Fibroblast of lung (primary cell): ENCODE measurements around the gene AMBRA1. TPM values are rescaled to one million over a fixed set of nuclear protein-coding genes. Genes with fewer than 3 reads are reported as not detected.

ENCODE experiments used
- DNase-seq, 2 donors: peaks; one replicate each; pipeline versions ENCODE4 v3.0.0 to v3.0.0-alpha.2; 2010; ENCODE audit warnings: low read depth in 2 of 2
- H2AFZ ChIP-seq: 2 replicates; pipeline ENCODE4 v1.5.1; 2012; ENCODE audit warnings: low read length, control low read depth, inconsistent platforms
- H3K27ac ChIP-seq: 2 replicates; pipeline ENCODE4 v1.5.1; 2011; ENCODE audit warnings: low read length, control low read depth; ENCODE audit not compliant: insufficient read depth
- H3K27me3 ChIP-seq: 2 replicates; pipeline ENCODE4 v1.5.1; 2011; ENCODE audit warnings: mild to moderate bottlenecking, low read length; ENCODE audit not compliant: control insufficient read depth, insufficient read depth
- H3K36me3 ChIP-seq: 2 replicates; pipeline ENCODE4 v1.5.1; 2011; ENCODE audit warnings: low read length; ENCODE audit not compliant: control insufficient read depth, insufficient read depth
- H3K4me1 ChIP-seq: 2 replicates; pipeline ENCODE4 v1.5.1; 2011; ENCODE audit warnings: low read length; ENCODE audit not compliant: control insufficient read depth, insufficient read depth; ENCODE audit errors: extremely low read depth
- H3K4me2 ChIP-seq: 2 replicates; pipeline ENCODE4 v1.5.1; 2011; ENCODE audit warnings: low read length, control low read depth; ENCODE audit not compliant: insufficient read depth; ENCODE audit errors: extremely low read depth
- H3K4me3 ChIP-seq, 4 experiments: fragments of 200-600 bp in 1 of 4; sonication (generic) in 1 of 4; replicated peaks in 1 of 4; 2 replicates each; pipeline ENCODE4 v1.5.1; 2011 to 2016; ENCODE audit warnings: low read length in 4 of 4, low read depth in 3 of 4, mild to moderate bottlenecking in 3 of 4, control low read depth in 2 of 4, inconsistent platforms in 1 of 4, mixed read lengths in 1 of 4; ENCODE audit not compliant: insufficient read depth in 1 of 4; ENCODE audit errors: control extremely low read depth in 1 of 4
- H3K79me2 ChIP-seq: 2 replicates; pipeline ENCODE4 v1.5.1; 2012; ENCODE audit warnings: mild to moderate bottlenecking, low read length, inconsistent platforms; ENCODE audit not compliant: control insufficient read depth, insufficient read depth
- H3K9ac ChIP-seq: 2 replicates; pipeline ENCODE4 v1.5.1; 2011; ENCODE audit warnings: mild to moderate bottlenecking, low read length, control low read depth; ENCODE audit not compliant: insufficient read depth
- H3K9me3 ChIP-seq: 2 replicates; pipeline ENCODE4 v1.5.1; 2012; ENCODE audit warnings: low read depth, low read length; ENCODE audit not compliant: control insufficient read depth, insufficient read depth
- H4K20me1 ChIP-seq: 2 replicates; pipeline ENCODE4 v1.5.1; 2011; ENCODE audit warnings: low read length; ENCODE audit not compliant: control insufficient read depth, insufficient read depth; ENCODE audit errors: extremely low read depth
- EZH2 ChIP-seq: IDR thresholded peaks from 2 replicates; pipeline ENCODE4 v1.5.1; 2012; ENCODE audit warnings: low read length, control low read depth, mild to moderate bottlenecking; ENCODE audit errors: missing control alignments
- polyA plus RNA-seq, 2 donors: library from polyadenylated mRNA; depleted of rRNA in 1 of 2; stranded (reverse) in 1 of 2; unstranded in 1 of 2; fragments of >200 nt; gene quantifications; 2 replicates each; pipeline ENCODE4 v1.2.1, GENCODE V29; 2011 to 2012; ENCODE audit warnings: missing spikeins in 1 of 2
- total RNA-seq: library from RNA; depleted of rRNA; stranded (reverse); fragments of >200 nt; gene quantifications from 2 replicates; pipeline ENCODE4 v1.2.1, GENCODE V29; 2014
- TF ChIP-seq, protein P1 (sequence below), 2 donors: IDR thresholded peaks in 1 of 2; conservative IDR thresholded peaks in 1 of 2; 1 replicate in 1 of 2; 2 replicates in 1 of 2; pipeline ENCODE4 v1.5.1; 2011 to 2012; ENCODE audit warnings: low read length in 2 of 2, control low read depth in 1 of 2, inconsistent platforms in 1 of 2, low read depth in 1 of 2, mild to moderate bottlenecking in 1 of 2

The AMBRA1 gene
- total and polyA plus RNA-seq, 2 donors (not counting 1 experiment from before 2014, with no cell fraction given) = 8.3 to 23.3 TPM

DNA sequence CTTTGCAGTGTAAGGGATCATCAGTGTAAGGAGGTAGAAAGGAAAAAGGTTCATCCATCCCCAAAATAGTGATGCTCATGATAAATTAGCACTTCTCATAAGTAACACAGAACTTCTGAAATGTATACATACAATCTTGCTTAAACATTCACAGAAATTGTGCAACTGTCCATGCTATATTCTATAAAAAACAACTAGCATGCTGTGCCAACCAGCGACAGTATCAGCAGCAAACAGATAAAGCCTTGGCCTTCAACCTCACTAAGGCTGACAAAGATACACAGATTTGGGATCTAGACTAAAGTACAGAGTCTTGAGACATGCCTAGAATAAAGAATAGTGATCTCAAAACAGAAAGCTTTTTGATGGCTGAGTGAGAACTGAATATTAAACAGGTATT, 128.1 kb downstream of the AMBRA1 start:
- no peak overlapping the region for H2AFZ ChIP-seq
- no peaks in the 10 kb centered on the region for H3K27me3 ChIP-seq
- H3K4me1 ChIP-seq = no peaks in the 10 kb centered on the region
- no peak overlapping the region for H3K9ac ChIP-seq
- no peak overlapping the region for H3K4me3 ChIP-seq
- H3K79me2 ChIP-seq = no peaks in the 10 kb centered on the region
- TF ChIP-seq, protein P1, sequence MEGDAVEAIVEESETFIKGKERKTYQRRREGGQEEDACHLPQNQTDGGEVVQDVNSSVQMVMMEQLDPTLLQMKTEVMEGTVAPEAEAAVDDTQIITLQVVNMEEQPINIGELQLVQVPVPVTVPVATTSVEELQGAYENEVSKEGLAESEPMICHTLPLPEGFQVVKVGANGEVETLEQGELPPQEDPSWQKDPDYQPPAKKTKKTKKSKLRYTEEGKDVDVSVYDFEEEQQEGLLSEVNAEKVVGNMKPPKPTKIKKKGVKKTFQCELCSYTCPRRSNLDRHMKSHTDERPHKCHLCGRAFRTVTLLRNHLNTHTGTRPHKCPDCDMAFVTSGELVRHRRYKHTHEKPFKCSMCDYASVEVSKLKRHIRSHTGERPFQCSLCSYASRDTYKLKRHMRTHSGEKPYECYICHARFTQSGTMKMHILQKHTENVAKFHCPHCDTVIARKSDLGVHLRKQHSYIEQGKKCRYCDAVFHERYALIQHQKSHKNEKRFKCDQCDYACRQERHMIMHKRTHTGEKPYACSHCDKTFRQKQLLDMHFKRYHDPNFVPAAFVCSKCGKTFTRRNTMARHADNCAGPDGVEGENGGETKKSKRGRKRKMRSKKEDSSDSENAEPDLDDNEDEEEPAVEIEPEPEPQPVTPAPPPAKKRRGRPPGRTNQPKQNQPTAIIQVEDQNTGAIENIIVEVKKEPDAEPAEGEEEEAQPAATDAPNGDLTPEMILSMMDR (conservative IDR thresholded peaks at IDR 0.05 in 1 of 2, IDR thresholded peaks at IDR 0.05 in 1 of 2; ENCODE audit: low read depth in 1 of 2, low read length in 2 of 2) = no peak
- TF ChIP-seq EZH2 = no peak
- H3K4me2 ChIP-seq = no peak overlapping the region
- H3K36me3 ChIP-seq = no peaks in the 10 kb centered on the region
- no peaks in the 10 kb centered on the region for H3K9me3 ChIP-seq
- no peak overlapping the region for H3K27ac ChIP-seq
- DNase-seq = no peak
- H4K20me1 ChIP-seq = no peaks in the 10 kb centered on the region

DNA sequence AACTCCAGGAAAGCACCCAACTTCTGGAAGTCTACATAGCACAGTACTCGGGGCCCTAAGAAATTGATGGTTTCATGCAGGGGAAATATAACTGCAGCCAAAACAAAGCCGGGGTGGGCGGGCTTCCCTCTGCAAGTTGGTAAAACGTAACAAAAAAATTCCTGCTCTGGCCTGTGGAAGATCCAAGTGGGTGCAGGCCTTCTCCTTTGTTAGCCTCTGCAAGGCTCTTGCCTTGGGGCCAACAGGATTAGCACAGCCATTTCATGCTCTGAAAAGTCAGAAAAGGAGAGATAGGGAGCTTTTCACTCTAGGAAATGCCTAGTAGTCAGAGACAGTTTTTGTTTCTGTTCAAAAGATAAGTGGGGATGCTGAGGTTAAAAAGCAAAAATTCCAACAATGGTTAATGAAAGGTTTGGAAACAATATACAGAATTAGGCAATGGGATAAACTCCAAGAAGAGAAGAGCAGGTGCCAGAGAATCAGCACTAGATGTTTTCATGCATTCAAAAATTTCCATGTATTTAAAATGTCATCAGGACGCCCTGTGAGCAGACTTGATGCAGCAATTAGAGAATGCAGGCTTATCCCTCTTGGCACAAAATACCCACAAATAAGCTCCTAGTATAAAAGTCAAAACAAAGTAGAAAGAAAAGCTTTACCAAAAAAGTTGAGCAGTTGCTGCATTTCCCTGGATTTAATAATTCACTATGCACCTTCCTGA, 130.0 kb downstream of the AMBRA1 start:
- TF ChIP-seq, protein P1 (conservative IDR thresholded peaks at IDR 0.05 in 1 of 2, IDR thresholded peaks at IDR 0.05 in 1 of 2; ENCODE audit: low read depth in 1 of 2, low read length in 2 of 2) = no peak
- no peak for TF ChIP-seq EZH2
- no peak for DNase-seq
- H3K4me2 ChIP-seq = no peak overlapping the region
- no peaks in the 10 kb centered on the region for H3K27me3 ChIP-seq
- no peak overlapping the region for H3K4me3 ChIP-seq
- no peaks in the 10 kb centered on the region for H3K79me2 ChIP-seq
- H3K9me3 ChIP-seq = no peaks in the 10 kb centered on the region
- H2AFZ ChIP-seq = no peak overlapping the region
- H3K9ac ChIP-seq = no peak overlapping the region
- H3K27ac ChIP-seq = no peak overlapping the region
- H4K20me1 ChIP-seq = no peaks in the 10 kb centered on the region
- no peaks in the 10 kb centered on the region for H3K4me1 ChIP-seq
- no peaks in the 10 kb centered on the region for H3K36me3 ChIP-seq

DNA sequence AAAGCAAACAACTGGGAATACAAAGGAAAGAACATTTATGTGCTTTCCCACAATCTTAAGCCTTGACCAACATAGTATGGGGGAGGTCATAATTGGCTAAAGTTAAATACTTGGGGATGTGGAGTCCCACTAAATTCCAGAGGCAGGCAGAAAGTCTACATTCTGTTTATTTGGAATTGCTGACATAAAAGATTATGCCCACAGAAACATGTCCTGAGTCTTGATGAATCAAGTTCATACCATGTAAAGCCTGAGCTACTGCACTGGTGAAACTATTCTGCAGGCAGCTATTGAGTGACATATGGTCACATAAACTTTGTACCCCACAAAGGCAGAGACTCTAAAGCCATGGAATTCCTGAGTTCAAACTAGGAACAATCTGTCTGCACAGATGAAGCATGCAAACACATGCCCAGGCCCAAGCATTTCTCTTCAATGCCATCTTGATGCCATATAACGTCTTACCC, 132.3 kb downstream of the AMBRA1 start:
- H3K4me3 ChIP-seq = no peak overlapping the region
- H3K9ac ChIP-seq = no peak overlapping the region
- H4K20me1 ChIP-seq = no peaks in the 10 kb centered on the region
- no peaks in the 10 kb centered on the region for H3K36me3 ChIP-seq
- no peaks in the 10 kb centered on the region for H3K79me2 ChIP-seq
- H2AFZ ChIP-seq = no peak overlapping the region
- no peak overlapping the region for H3K4me2 ChIP-seq
- H3K27ac ChIP-seq = no peak overlapping the region
- no peaks in the 10 kb centered on the region for H3K27me3 ChIP-seq
- peak in 1 of 2 donors; percentile 68 for DNase-seq
- no peaks in the 10 kb centered on the region for H3K4me1 ChIP-seq
- TF ChIP-seq, protein P1 (conservative IDR thresholded peaks at IDR 0.05 in 1 of 2, IDR thresholded peaks at IDR 0.05 in 1 of 2; ENCODE audit: low read depth in 1 of 2, low read length in 2 of 2) = no peak
- TF ChIP-seq EZH2 = no peak
- no peaks in the 10 kb centered on the region for H3K9me3 ChIP-seq
